BE2C (cell line): ENCODE measurements around the gene MACF1.
"Not testable (repeated sequence)": the region's sequence is repeated elsewhere in the genome, so short reads cannot be mapped to it uniquely, and the experiment has no call there.

Experiments used
- DNase-seq: peaks from one replicate; pipeline ENCODE4 v3.0.0-alpha.2; 2020
- H3K27me3 ChIP-seq: fragments of 250-450 bp; sonication (Bioruptor Pico); 2 replicates; pipeline ENCODE4 v1.5.1; 2020; ENCODE audit warnings: mild to moderate bottlenecking
- H3K36me3 ChIP-seq: fragments of 250-450 bp; sonication (Bioruptor Pico); 2 replicates; pipeline ENCODE4 v1.5.1; 2020; ENCODE audit warnings: mild to moderate bottlenecking
- H3K4me1 ChIP-seq: fragments of 250-450 bp; sonication (Bioruptor Pico); 2 replicates; pipeline ENCODE4 v1.5.1; 2020
- H3K4me3 ChIP-seq: 2 replicates; pipeline ENCODE4 v1.5.1; 2011; ENCODE audit warnings: low read depth, low read length
- H3K9me3 ChIP-seq: fragments of 250-450 bp; sonication (Bioruptor Pico); 2 replicates; pipeline ENCODE4 v1.5.1; 2020
- TF ChIP-seq, protein P1 (sequence below): IDR thresholded peaks from 2 replicates; pipeline ENCODE4 v1.5.1; 2012; ENCODE audit warnings: mild to moderate bottlenecking, low read depth, low read length

The MACF1 gene

GRCh38 chr1:39522661-39523567 lies 318.4 kb downstream of the MACF1 start:
- no peaks in the 10 kb centered on the region for H3K27me3 ChIP-seq
- no peak for DNase-seq

GRCh38 chr1:39524171-39524570 lies 319.7 kb downstream of the MACF1 start:
- no peaks in the 10 kb centered on the region for H3K4me1 ChIP-seq
- H3K9me3 ChIP-seq: no peaks in the 10 kb centered on the region
- no peak for DNase-seq
- H3K36me3 ChIP-seq: no peaks in the 10 kb centered on the region
- H3K4me3 ChIP-seq: no peak overlapping the region
- TF ChIP-seq, protein P1, sequence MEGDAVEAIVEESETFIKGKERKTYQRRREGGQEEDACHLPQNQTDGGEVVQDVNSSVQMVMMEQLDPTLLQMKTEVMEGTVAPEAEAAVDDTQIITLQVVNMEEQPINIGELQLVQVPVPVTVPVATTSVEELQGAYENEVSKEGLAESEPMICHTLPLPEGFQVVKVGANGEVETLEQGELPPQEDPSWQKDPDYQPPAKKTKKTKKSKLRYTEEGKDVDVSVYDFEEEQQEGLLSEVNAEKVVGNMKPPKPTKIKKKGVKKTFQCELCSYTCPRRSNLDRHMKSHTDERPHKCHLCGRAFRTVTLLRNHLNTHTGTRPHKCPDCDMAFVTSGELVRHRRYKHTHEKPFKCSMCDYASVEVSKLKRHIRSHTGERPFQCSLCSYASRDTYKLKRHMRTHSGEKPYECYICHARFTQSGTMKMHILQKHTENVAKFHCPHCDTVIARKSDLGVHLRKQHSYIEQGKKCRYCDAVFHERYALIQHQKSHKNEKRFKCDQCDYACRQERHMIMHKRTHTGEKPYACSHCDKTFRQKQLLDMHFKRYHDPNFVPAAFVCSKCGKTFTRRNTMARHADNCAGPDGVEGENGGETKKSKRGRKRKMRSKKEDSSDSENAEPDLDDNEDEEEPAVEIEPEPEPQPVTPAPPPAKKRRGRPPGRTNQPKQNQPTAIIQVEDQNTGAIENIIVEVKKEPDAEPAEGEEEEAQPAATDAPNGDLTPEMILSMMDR: no peak
- H3K27me3 ChIP-seq: no peaks in the 10 kb centered on the region

More at GRCh38 chr1:39522661-39523567, 318.4 kb downstream of the MACF1 start:
- TF ChIP-seq, protein P1: no peak
- H3K4me3 ChIP-seq: no peak overlapping the region
- H3K9me3 ChIP-seq: no peaks in the 10 kb centered on the region
- H3K36me3 ChIP-seq: no peaks in the 10 kb centered on the region
- H3K4me1 ChIP-seq: no peaks in the 10 kb centered on the region

DNA sequence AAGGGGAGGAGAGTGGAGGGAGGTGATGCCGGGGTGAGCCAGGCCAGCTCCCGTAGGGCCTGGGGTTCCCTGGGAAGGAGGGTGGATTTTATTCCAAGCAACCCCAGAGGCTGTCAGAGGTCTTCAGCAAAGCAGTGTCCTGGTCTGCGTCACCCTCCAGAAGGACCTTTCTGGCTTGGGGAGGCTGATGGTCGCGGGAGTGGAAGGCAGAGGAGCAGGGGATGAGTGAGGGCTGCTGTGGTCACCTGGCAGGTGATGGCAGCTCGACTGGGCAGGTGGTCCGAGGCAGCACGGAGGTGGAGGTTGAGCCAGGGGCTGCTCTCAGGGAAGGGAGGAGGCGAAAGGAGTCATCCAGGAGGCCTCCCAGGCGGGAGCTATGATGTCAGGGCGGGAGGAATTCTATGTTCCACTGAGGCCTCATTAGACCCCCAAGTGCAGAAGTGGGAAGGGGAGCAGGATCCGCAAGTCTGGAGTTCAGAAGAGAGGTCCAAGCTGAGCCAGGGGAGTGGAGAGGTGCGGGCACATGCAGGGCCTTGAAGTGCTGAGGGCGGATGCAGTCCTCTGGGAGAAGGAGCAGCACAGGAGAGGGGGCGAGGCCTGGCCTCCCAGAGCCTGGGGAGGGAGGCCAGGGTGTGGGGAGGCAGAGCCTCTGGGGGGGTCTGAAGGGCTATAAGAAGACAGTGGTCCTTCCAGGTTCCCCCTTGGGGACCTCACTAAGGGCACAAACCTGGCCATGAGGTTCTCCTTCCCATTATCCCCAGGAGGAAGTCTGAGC lies 320.3 kb downstream of the MACF1 start:
- no peaks in the 10 kb centered on the region for H3K4me1 ChIP-seq
- H3K9me3 ChIP-seq: no peaks in the 10 kb centered on the region
- TF ChIP-seq, protein P1: no peak
- DNase-seq: no peak
- H3K4me3 ChIP-seq: no peak overlapping the region
- H3K36me3 ChIP-seq: no peaks in the 10 kb centered on the region
- no peaks in the 10 kb centered on the region for H3K27me3 ChIP-seq

DNA sequence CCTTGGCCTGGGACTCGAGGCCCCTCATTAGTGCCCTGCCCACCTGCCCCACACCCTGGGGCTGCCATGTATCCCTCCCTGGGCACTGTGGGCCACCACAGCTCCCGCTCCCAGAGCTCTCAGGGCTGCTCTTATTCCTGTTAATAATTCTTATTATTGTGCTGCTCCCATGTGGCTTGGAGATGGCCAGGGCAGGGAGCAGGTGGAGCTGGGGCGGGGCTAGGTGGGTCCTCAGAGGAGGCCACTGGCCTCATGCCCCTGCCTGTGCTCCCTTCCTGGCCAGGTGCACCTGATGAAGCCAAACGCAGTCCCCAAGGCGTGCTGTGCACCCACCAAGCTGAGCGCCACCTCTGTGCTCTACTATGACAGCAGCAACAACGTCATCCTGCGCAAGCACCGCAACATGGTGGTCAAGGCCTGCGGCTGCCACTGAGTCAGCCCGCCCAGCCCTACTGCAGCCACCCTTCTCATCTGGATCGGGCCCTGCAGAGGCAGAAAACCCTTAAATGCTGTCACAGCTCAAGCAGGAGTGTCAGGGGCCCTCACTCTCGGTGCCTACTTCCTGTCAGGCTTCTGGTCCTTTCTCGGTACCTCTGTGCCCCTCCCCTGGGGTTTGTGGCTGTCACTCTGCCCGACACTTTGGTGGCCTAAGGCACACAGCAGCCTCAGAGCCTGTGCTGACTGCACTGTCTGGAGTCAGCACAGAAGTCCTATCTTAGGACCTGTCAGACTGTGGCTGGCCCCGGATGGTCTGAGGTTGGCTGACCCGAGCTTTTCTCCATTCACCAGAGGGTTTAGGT lies 321.1 kb downstream of the MACF1 start:
- DNase-seq: peak; percentile 15
- no peaks in the 10 kb centered on the region for H3K27me3 ChIP-seq
- H3K36me3 ChIP-seq: no peaks in the 10 kb centered on the region
- TF ChIP-seq, protein P1: no peak
- no peak overlapping the region for H3K4me3 ChIP-seq
- H3K9me3 ChIP-seq: no peaks in the 10 kb centered on the region
- H3K4me1 ChIP-seq: no peaks in the 10 kb centered on the region

GRCh38 chr1:39526466-39527189 lies 322.1 kb downstream of the MACF1 start:
- Histone ChIP-seq H3K27me3 (no peaks in the 10 kb centered on the region), H3K9me3 (no peaks in the 10 kb centered on the region), H3K4me3 (no peak overlapping the region), H3K36me3 (no peaks in the 10 kb centered on the region), H3K4me1 (no peaks in the 10 kb centered on the region)
- TF ChIP-seq, protein P1: no peak
- no peak for DNase-seq

DNA sequence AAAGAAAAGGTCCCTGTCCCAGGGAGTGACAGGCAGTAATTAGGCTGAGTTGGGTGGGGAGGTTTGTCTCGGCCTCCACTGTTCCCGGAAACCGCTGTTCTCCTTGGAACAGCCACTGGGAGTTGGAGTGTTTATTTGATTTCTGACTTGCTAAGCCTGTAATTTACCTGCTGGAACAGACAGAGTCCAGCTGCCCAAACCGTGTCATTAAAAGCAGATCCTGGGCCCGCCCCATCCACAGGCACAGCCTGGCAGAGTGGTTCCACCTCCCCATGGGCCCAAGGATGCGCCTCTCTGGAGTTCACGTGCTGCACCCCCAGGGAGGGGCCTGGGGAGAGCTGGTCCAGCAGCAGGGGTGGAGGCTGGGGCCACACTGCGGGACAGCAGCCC lies 322.7 kb downstream of the MACF1 start:
- not testable (repeated sequence) for H3K4me3 ChIP-seq, H3K4me1 ChIP-seq, H3K36me3 ChIP-seq, H3K27me3 ChIP-seq, H3K9me3 ChIP-seq, DNase-seq
